ENCODE results near the gene MAN1B1. TPM values are rescaled to one million over a fixed set of nuclear protein-coding genes. Genes with fewer than 3 reads are reported as not detected.
A peak's percentile ranks its signal among the peaks of the same experiment; 100 is the strongest.

Gene MAN1B1
- total and polyA plus RNA-seq, 2 of the 4 experiments (the other 2 are of a cell fraction), result 28.7 to 55.1 TPM

GRCh38 chr9:137128862-137129455 is 42.2 kb downstream of the MAN1B1 start:
- dilution Hi-C loops (cut with HindIII; ENCODE audit: low sequenced_read_pairs, unreplicated experiment), result no loop called here

More at GRCh38 chr9:137128862-137129455, 42.2 kb downstream of the MAN1B1 start:
- TF ChIP-seq MAFK (IDR thresholded peaks at IDR 0.05; ENCODE audit: low read depth, low read length) (no peak), MXI1 (IDR thresholded peaks at IDR 0.05; ENCODE audit: borderline replicate concordance, low read depth, low read length) (peak; percentile 19; the same call in 1 of the 2 replicates)
- Histone ChIP-seq H2BK5ac (ENCODE audit: low read depth, low read length, poor library complexity, severe bottlenecking) (no peak overlapping the region), H2BK20ac (ENCODE audit: low read depth, low read length) (no peak overlapping the region), H4K91ac (ENCODE audit: insufficient read depth, low read depth, low read length) (peak overlapping the region; percentile 85; the same call in 1 of the 2 replicates), H3K4me3 (ENCODE audit: insufficient read depth, low read depth, low read length) (peak overlapping the region; percentile 76), H4K5ac (ENCODE audit: low read depth, low read length) (peak overlapping the region; percentile 14; the same call in 1 of the 2 replicates), H3K4me1 (ENCODE audit: control insufficient read depth, insufficient read depth, low read length) (peaks cover 12% of the 10 kb centered on the region; the same call in 1 of the 2 replicates), H2BK120ac (ENCODE audit: low read depth, low read length) (no peak overlapping the region), H3K4me2 (ENCODE audit: low read depth, low read length) (peak overlapping the region; percentile 86), H3K79me1 (ENCODE audit: low read depth in 1 of 2, low read length in 2 of 2) (peaks cover 13 to 39% of the 10 kb centered on the region in 2 experiments), H3K9me3 (ENCODE audit: control insufficient read depth, insufficient read depth, low read length) (peaks cover 4% of the 10 kb centered on the region; the same call in 1 of the 2 replicates), H2AK9ac (replicated peaks; ENCODE audit: low read depth, low read length, poor library complexity) (peak overlapping the region; percentile 96), H3K4ac (ENCODE audit: low read depth, low read length) (peak overlapping the region; percentile 93), H3K27me3 (ENCODE audit: control insufficient read depth, insufficient read depth, low read length) (no peaks in the 10 kb centered on the region), H3K56ac (ENCODE audit: extremely low read depth, insufficient read depth, low read length) (peak overlapping the region; percentile 71; the same call in 1 of the 2 replicates), H3K14ac (replicated peaks; ENCODE audit: low read depth, low read length) (peak overlapping the region; percentile 53; the same call in 1 of the 2 replicates), H3K18ac (ENCODE audit: low read depth, low read length) (no peak overlapping the region), H3K9me1 (ENCODE audit: insufficient read depth, low read length) (peaks cover 16% of the 10 kb centered on the region), H3K36me3 (ENCODE audit: control insufficient read depth, insufficient read depth, low read length) (no peaks in the 10 kb centered on the region), H3K23ac (ENCODE audit: low read depth, low read length) (peak overlapping the region; percentile 54), H3K9ac (ENCODE audit: low read depth, low read length) (peak overlapping the region; percentile 90), H2AK5ac (ENCODE audit: low read depth, low read length) (peak overlapping the region; percentile 80), H4K20me1 (ENCODE audit: insufficient read depth, low read length) (peaks cover 8% of the 10 kb centered on the region; the same call in 1 of the 2 replicates), H2BK15ac (ENCODE audit: low read depth, low read length) (no peak overlapping the region), H3K27ac (ENCODE audit: insufficient read depth, low read length) (peak overlapping the region; percentile 74; the same call in 1 of the 2 replicates), H4K8ac (ENCODE audit: low read depth in 2 of 2, low read length in 2 of 2) (peak overlapping the region; percentile 77 to 96; a peak in 2 of 4 replicates), H2AFZ (replicated peaks; ENCODE audit: low read length, poor library complexity) (peak overlapping the region; percentile 99)
- BruUV-seq (replicated peaks), result TSS peak; percentile 28
- WGBS, 2 experiments (ENCODE audit: extremely low coverage in 2 of 2, insufficient read length in 1 of 2), result 34% methylated on average over 18 of the region's 37 CpGs; no CpG with 5 or more reads in 1 of the 2 experiments
- intact Hi-C loops (cut with micrococcal nuclease), result no loop called here
- ATAC-seq (ENCODE audit: low read depth), result no peak; the same call in 1 of the 2 replicates
- DNase-seq, result peak; percentile 25
- CTCF ChIA-PET, result interaction anchor here (1.0 kb wide), 1 partner anchor 29 kb away, joined by 3 read pairs; no protein-coding TSS in a partner anchor
- in situ Hi-C loops (cut with MboI; ENCODE audit: low sequenced_read_pairs), result no loop called here
- POLR2A ChIA-PET (ENCODE audit: unreplicated experiment), result interaction anchor here (0.7 to 1.3 kb wide), 2 partner anchors 76 to 112 kb away, joined by 3 to 4 read pairs; partner anchors contain the start of gene TUBB4B
